CD4-positive, alpha-beta T cell (primary cell): ENCODE results near the gene RGS16. TPM values are rescaled to one million over a fixed set of nuclear protein-coding genes. Genes with fewer than 3 reads are reported as not detected.

ENCODE experiments used
- ATAC-seq: fragments of 200-7000 bp; cut with Tn5 transposase; one replicate; pipeline ENCODE4 v1.10.0; 2022; ENCODE audit warnings: mild to moderate bottlenecking; ENCODE audit not compliant: poor library complexity
- CTCF ChIA-PET: fragments of 350-600 bp; sonication (Branson Sonifier 250); formaldehyde crosslinking; loops from one replicate; lab custom pipeline; 2021; ENCODE audit warnings: antibody characterized with exemption, inconsistent platforms; lab: Charles Lee
- POLR2A ChIA-PET: fragments of 350-600 bp; sonication (Branson Sonifier 250); formaldehyde crosslinking; loops from one replicate; lab custom pipeline; 2021; ENCODE audit warnings: antibody characterized with exemption, inconsistent platforms; lab: Charles Lee
- DNase-seq, 14 experiments: peaks; one replicate each; pipeline ENCODE4 v3.0.0-alpha.2; 2013 to 2020; ENCODE audit warnings: mixed read lengths in 2 of 14
- H3K27ac ChIP-seq, 2 donors: one replicate each; pipeline versions ENCODE4 v1.5.1 to v1.7.0; 2013; ENCODE audit warnings: low read length in 2 of 2, low read depth in 1 of 2, mild to moderate bottlenecking in 1 of 2
- H3K27me3 ChIP-seq, 2 experiments: 1 replicate in 1 of 2; 2 replicates in 1 of 2; pipeline versions ENCODE4 v1.6.1 to v1.7.0; 2013; ENCODE audit warnings: low read length in 2 of 2, control low read depth in 1 of 2, mild to moderate bottlenecking in 1 of 2, moderate library complexity in 1 of 2; ENCODE audit not compliant: insufficient read depth in 2 of 2, control insufficient read depth in 1 of 2
- H3K36me3 ChIP-seq: one replicate; pipeline ENCODE4 v1.6.1; 2013; ENCODE audit warnings: low read length, control low read depth; ENCODE audit not compliant: insufficient read depth
- H3K4me1 ChIP-seq: one replicate; pipeline ENCODE4 v1.6.1; 2013; ENCODE audit warnings: low read length, control low read depth; ENCODE audit not compliant: insufficient read depth
- H3K4me3 ChIP-seq: one replicate; pipeline ENCODE4 v1.5.1; 2013; ENCODE audit warnings: mild to moderate bottlenecking, low read length, moderate library complexity
- H3K9me3 ChIP-seq, 2 experiments: 1 replicate in 1 of 2; 2 replicates in 1 of 2; pipeline versions ENCODE4 v1.6.1 to v1.7.0; 2013; ENCODE audit warnings: low read length in 2 of 2, mild to moderate bottlenecking in 2 of 2, control low read depth in 1 of 2, moderate library complexity in 1 of 2; ENCODE audit not compliant: control insufficient read depth in 1 of 2, insufficient read depth in 1 of 2
- H3K27ac Mint-ChIP-seq: one replicate; pipeline ENCODE4 v1.8.0; 2020; ENCODE audit warnings: mixed read lengths
- H3K27me3 Mint-ChIP-seq: one replicate; pipeline ENCODE4 v1.8.0; 2021; ENCODE audit warnings: mixed read lengths
- H3K36me3 Mint-ChIP-seq: one replicate; pipeline ENCODE4 v1.8.0; 2021; ENCODE audit warnings: low read depth, mixed read lengths
- H3K4me1 Mint-ChIP-seq: one replicate; pipeline ENCODE4 v1.8.0; 2021; ENCODE audit warnings: low read depth, mixed read lengths
- H3K4me3 Mint-ChIP-seq: one replicate; pipeline ENCODE4 v1.8.0; 2020; ENCODE audit warnings: mild to moderate bottlenecking, mixed read lengths
- H3K9me3 Mint-ChIP-seq: one replicate; pipeline ENCODE4 v1.8.0; 2020; ENCODE audit warnings: mixed read lengths
- intact Hi-C, 2 experiments: fragments of 100-400 bp; cut with DNase I in 1 of 2; cut with micrococcal nuclease in 1 of 2; formaldehyde crosslinking; loops; one replicate each; pipeline versions ENCODE4 v1.15.1 to v1.9.0; 2023 to 2025; cut with DNase I, micrococcal nuclease
- total RNA-seq, 174 experiments: library from RNA in 2 of 174; stranded (reverse) in 2 of 174; gene quantifications; one replicate each; pipeline ENCODE4 v1.2.3 and lab custom pipeline; 2021 to 2026
- TF ChIP-seq, protein P1 (sequence below): fragments of 200-600 bp; IDR thresholded peaks from one replicate; pipeline ENCODE4 v1.8.0; 2022; ENCODE audit warnings: antibody characterized with exemption, mild to moderate bottlenecking

The RGS16 gene
- total RNA-seq, 2 experiments from 2014 or later: 16.3 to 16.4 TPM

DNA sequence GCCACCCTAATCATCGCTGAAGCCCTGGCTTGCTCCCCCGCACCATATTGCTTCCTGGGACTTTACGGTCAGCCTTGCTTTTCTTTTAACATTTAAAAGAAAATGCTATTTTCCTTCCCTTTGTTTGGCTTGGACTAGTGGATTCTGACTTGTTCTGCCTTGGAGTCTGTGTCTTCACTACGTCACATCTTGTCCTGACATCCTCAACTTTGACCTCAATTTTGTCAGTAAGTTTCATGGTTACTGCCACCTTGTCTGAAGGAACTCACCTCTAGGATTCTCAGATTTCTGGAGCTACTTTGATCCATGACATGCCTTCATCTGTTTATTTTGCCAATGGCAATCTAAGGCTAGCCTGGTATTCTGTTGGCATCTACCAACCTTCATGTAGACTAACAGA, 19.4 kb downstream of the RGS16 start:
- ATAC-seq (no peak), DNase-seq (no peak)
- POLR2A ChIA-PET: no interaction called here
- H3K27ac Mint-ChIP-seq: no peak overlapping the region
- Histone ChIP-seq H3K9me3 (no peaks in the 10 kb centered on the region), H3K27ac (no peak overlapping the region), H3K4me3 (no peak overlapping the region), H3K4me1 (peaks cover 42% of the 10 kb centered on the region), H3K36me3 (peaks cover 53% of the 10 kb centered on the region), H3K27me3 (no peaks in the 10 kb centered on the region)
- H3K36me3 Mint-ChIP-seq: peaks cover 93% of the 10 kb centered on the region
- H3K27me3 Mint-ChIP-seq: no peaks in the 10 kb centered on the region
- intact Hi-C loops: loop anchor here (5.0 to 10.0 kb wide), 2 partner anchors 253 to 1950 kb away; partner anchors contain the start of genes DHX9 (in 1 of the 2) and XPR1 (in 1 of the 2)
- H3K4me3 Mint-ChIP-seq: peak overlapping the region; percentile 61
- peaks cover 2% of the 10 kb centered on the region for H3K9me3 Mint-ChIP-seq
- CTCF ChIA-PET: interaction anchor here (1.0 kb wide), 1 partner anchor 11 kb away, joined by 3 read pairs; no protein-coding TSS in a partner anchor
- peaks cover 79% of the 10 kb centered on the region for H3K4me1 Mint-ChIP-seq
- TF ChIP-seq, protein P1, sequence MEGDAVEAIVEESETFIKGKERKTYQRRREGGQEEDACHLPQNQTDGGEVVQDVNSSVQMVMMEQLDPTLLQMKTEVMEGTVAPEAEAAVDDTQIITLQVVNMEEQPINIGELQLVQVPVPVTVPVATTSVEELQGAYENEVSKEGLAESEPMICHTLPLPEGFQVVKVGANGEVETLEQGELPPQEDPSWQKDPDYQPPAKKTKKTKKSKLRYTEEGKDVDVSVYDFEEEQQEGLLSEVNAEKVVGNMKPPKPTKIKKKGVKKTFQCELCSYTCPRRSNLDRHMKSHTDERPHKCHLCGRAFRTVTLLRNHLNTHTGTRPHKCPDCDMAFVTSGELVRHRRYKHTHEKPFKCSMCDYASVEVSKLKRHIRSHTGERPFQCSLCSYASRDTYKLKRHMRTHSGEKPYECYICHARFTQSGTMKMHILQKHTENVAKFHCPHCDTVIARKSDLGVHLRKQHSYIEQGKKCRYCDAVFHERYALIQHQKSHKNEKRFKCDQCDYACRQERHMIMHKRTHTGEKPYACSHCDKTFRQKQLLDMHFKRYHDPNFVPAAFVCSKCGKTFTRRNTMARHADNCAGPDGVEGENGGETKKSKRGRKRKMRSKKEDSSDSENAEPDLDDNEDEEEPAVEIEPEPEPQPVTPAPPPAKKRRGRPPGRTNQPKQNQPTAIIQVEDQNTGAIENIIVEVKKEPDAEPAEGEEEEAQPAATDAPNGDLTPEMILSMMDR: no peak

DNA sequence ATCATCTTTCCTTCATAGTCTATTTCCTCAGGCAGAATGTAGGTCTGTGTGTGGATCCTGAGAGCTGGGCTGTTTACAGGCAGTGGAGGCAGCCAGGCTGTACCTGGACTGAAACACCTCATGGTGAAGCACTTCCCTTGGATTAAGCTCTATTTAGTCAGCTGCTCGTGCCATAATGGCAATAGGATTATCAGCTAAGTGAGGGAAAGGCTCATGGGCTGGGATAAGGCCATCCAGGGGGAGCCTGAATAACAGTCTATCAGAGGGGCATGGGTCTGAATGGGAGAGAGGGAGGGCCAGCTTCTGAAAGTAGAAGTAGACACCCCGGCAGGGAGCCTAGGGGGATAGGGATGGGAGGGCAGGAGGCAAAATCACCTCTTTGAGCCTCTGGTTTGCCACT, 23.5 kb downstream of the RGS16 start:
- Histone ChIP-seq H3K4me1 (peaks cover 29% of the 10 kb centered on the region), H3K4me3 (no peak overlapping the region), H3K9me3 (no peaks in the 10 kb centered on the region), H3K27ac (no peak overlapping the region), H3K27me3 (no peaks in the 10 kb centered on the region), H3K36me3 (peaks cover 79% of the 10 kb centered on the region)
- POLR2A ChIA-PET: interaction anchor here (2.2 kb wide), 1 partner anchor 9 kb away, joined by 7 read pairs; the partner anchor contains the start of gene RNASEL
- CTCF ChIA-PET: interaction anchor here (1.7 kb wide), 1 partner anchor 204 kb away, joined by 4 read pairs; no protein-coding TSS in a partner anchor
- intact Hi-C loops: loop anchor here in 1 of 2 experiments (10.0 kb wide), 1 partner anchor 1946 kb away; the partner anchor contains the start of gene XPR1
- no peak overlapping the region for H3K27ac Mint-ChIP-seq
- no peaks in the 10 kb centered on the region for H3K27me3 Mint-ChIP-seq
- H3K36me3 Mint-ChIP-seq: peaks cover 91% of the 10 kb centered on the region
- no peak for ATAC-seq
- H3K4me1 Mint-ChIP-seq: peaks cover 67% of the 10 kb centered on the region
- TF ChIP-seq, protein P1: no peak
- no peak overlapping the region for H3K4me3 Mint-ChIP-seq
- H3K9me3 Mint-ChIP-seq: no peaks in the 10 kb centered on the region
- DNase-seq: no peak

DNA sequence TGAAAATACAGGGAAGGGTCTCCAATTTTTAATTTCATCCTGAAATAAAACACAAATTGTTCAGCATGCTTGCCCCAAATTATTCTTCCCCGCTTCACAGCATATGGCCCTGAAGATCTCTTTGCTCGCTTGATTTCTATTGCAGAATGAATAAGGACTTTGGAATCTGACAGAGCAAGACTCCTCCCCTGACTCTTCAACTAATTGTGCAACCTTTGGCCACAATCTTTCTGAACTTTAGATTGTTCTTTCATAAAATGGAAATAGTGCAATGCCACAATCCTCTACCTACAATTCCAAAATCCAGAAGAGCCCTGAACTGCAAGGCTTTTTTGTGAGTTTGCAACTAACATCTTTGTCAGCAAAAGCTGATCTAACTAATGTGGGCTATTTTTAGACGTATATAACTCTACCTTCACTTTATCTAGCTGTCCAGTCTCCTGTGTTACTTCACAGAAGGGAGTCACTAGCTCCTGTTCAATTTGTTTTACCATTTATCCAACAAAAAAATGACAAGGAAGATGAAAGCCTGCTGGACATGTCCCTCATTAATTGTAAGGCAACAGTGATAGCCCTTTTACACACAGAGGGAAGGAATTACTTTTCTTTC, 28.5 kb downstream of the RGS16 start:
- Histone ChIP-seq H3K27me3 (no peaks in the 10 kb centered on the region), H3K27ac (no peak overlapping the region), H3K4me1 (no peaks in the 10 kb centered on the region), H3K4me3 (no peak overlapping the region), H3K36me3 (peaks cover 72% of the 10 kb centered on the region), H3K9me3 (no peaks in the 10 kb centered on the region)
- no peaks in the 10 kb centered on the region for H3K27me3 Mint-ChIP-seq
- DNase-seq: no peak
- no peak overlapping the region for H3K4me3 Mint-ChIP-seq
- no peaks in the 10 kb centered on the region for H3K9me3 Mint-ChIP-seq
- intact Hi-C loops: no loop called here
- ATAC-seq: no peak
- peaks cover 22% of the 10 kb centered on the region for H3K4me1 Mint-ChIP-seq
- CTCF ChIA-PET: interaction anchor here (1.0 to 1.3 kb wide), 2 partner anchors 12 to 20 kb away, joined by 3 to 4 read pairs; no protein-coding TSS in a partner anchor
- POLR2A ChIA-PET: no interaction called here
- peaks cover 74% of the 10 kb centered on the region for H3K36me3 Mint-ChIP-seq
- H3K27ac Mint-ChIP-seq: no peak overlapping the region
- TF ChIP-seq, protein P1: no peak
